ENCODE results near the gene PRUNE1.
A peak's percentile ranks its signal among the peaks of the same experiment; 100 is the strongest.

PRUNE1 gene

GRCh38 chr1:151009206-151009587, 948 bp downstream of the PRUNE1 start:
- Histone ChIP-seq H3K36me3 (ENCODE audit: control insufficient read depth, insufficient read depth, low read length) (no peaks in the 10 kb centered on the region), H3K27me3 (replicated peaks; ENCODE audit: control insufficient read depth, insufficient read depth, low read length) (no peaks in the 10 kb centered on the region), H3K4me3 (replicated peaks; ENCODE audit: low read depth, low read length) (peak overlapping the region; percentile 92)
- TF ChIP-seq CTCF (IDR thresholded peaks at IDR 0.05; ENCODE audit: insufficient read depth, low read length, poor library complexity, severe bottlenecking), result no peak
- DNase-seq (ENCODE audit: extremely low read depth, insufficient read length), result no peak

- Histone ChIP-seq H3K4me3 (replicated peaks; ENCODE audit: low read depth, low read length) (no peak overlapping the region), H3K36me3 (ENCODE audit: control insufficient read depth, insufficient read depth, low read length) (no peaks in the 10 kb centered on the region), H3K27me3 (replicated peaks; ENCODE audit: control insufficient read depth, insufficient read depth, low read length) (no peaks in the 10 kb centered on the region)
- TF ChIP-seq CTCF (IDR thresholded peaks at IDR 0.05; ENCODE audit: insufficient read depth, low read length, poor library complexity, severe bottlenecking), result no peak
- DNase-seq (ENCODE audit: extremely low read depth, insufficient read length), result no peak
Measured at GRCh38 chr1:151009674-151010345, 1.6 kb downstream of the PRUNE1 start.

- Histone ChIP-seq H3K4me3 (replicated peaks; ENCODE audit: low read depth, low read length) (no peak overlapping the region), H3K36me3 (ENCODE audit: control insufficient read depth, insufficient read depth, low read length) (no peaks in the 10 kb centered on the region), H3K27me3 (replicated peaks; ENCODE audit: control insufficient read depth, insufficient read depth, low read length) (no peaks in the 10 kb centered on the region)
- DNase-seq (ENCODE audit: extremely low read depth, insufficient read length), result no peak
- TF ChIP-seq CTCF (IDR thresholded peaks at IDR 0.05; ENCODE audit: insufficient read depth, low read length, poor library complexity, severe bottlenecking), result no peak
Measured at GRCh38 chr1:151010346-151010726, 2.1 kb downstream of the PRUNE1 start.

- Histone ChIP-seq H3K36me3 (ENCODE audit: control insufficient read depth, insufficient read depth, low read length) (no peaks in the 10 kb centered on the region), H3K4me3 (replicated peaks; ENCODE audit: low read depth, low read length) (no peak overlapping the region), H3K27me3 (replicated peaks; ENCODE audit: control insufficient read depth, insufficient read depth, low read length) (no peaks in the 10 kb centered on the region)
- no peak for DNase-seq (ENCODE audit: extremely low read depth, insufficient read length)
- no peak for TF ChIP-seq CTCF (IDR thresholded peaks at IDR 0.05; ENCODE audit: insufficient read depth, low read length, poor library complexity, severe bottlenecking)
Measured at GRCh38 chr1:151011154-151011850, 3.1 kb downstream of the PRUNE1 start.

- TF ChIP-seq CTCF (IDR thresholded peaks at IDR 0.05; ENCODE audit: insufficient read depth, low read length, poor library complexity, severe bottlenecking), result no peak
- no peak for DNase-seq (ENCODE audit: extremely low read depth, insufficient read length)
- no peaks in the 10 kb centered on the region for H3K27me3 ChIP-seq (replicated peaks; ENCODE audit: control insufficient read depth, insufficient read depth, low read length)
- no peak overlapping the region for H3K4me3 ChIP-seq (replicated peaks; ENCODE audit: low read depth, low read length)
- H3K36me3 ChIP-seq (ENCODE audit: control insufficient read depth, insufficient read depth, low read length), result no peaks in the 10 kb centered on the region
Measured at GRCh38 chr1:151012684-151013471, 4.6 kb downstream of the PRUNE1 start.
